H9 (cell line): Measurements from ENCODE around the gene APOL1. TPM values are rescaled to one million over a fixed set of nuclear protein-coding genes. Genes with fewer than 3 reads are reported as not detected.

ENCODE experiments used
- DNase-seq: peaks from one replicate; pipeline ENCODE4 v3.0.0-alpha.2; 2017
- H2AFZ ChIP-seq: one replicate; pipeline ENCODE4 v1.6.1; 2013; ENCODE audit warnings: mild to moderate bottlenecking, low read length, control low read depth, moderate library complexity
- H2AK5ac ChIP-seq: 2 replicates; pipeline ENCODE4 v1.6.1; 2013; ENCODE audit warnings: low read length, control low read depth, mixed read lengths; ENCODE audit not compliant: insufficient read length
- H2BK120ac ChIP-seq: one replicate; pipeline ENCODE4 v1.6.1; 2013; ENCODE audit warnings: low read depth, mild to moderate bottlenecking, low read length, control low read depth, inconsistent platforms; ENCODE audit not compliant: poor library complexity, severe bottlenecking
- H2BK12ac ChIP-seq: 2 replicates; pipeline ENCODE4 v1.6.1; 2013; ENCODE audit warnings: low read length, control low read depth, mixed read lengths, low read depth; ENCODE audit not compliant: insufficient read length
- H2BK15ac ChIP-seq: 2 replicates; pipeline ENCODE4 v1.6.1; 2013; ENCODE audit warnings: low read depth, low read length, control low read depth
- H2BK20ac ChIP-seq: one replicate; pipeline ENCODE4 v1.6.1; 2013; ENCODE audit warnings: low read depth, mild to moderate bottlenecking, low read length, control low read depth, inconsistent platforms; ENCODE audit not compliant: poor library complexity, severe bottlenecking
- H2BK5ac ChIP-seq: 2 replicates; pipeline ENCODE4 v1.6.1; 2013; ENCODE audit warnings: low read length, control low read depth, mixed read lengths; ENCODE audit not compliant: insufficient read length
- H3K14ac ChIP-seq: 2 replicates; pipeline ENCODE4 v1.6.1; 2013; ENCODE audit warnings: low read length, control low read depth; ENCODE audit not compliant: insufficient read depth
- H3K18ac ChIP-seq: 2 replicates; pipeline ENCODE4 v1.6.1; 2013; ENCODE audit warnings: low read depth, mild to moderate bottlenecking, mixed read lengths, low read length, control low read depth; ENCODE audit not compliant: insufficient read length
- H3K23ac ChIP-seq: 2 replicates; pipeline ENCODE4 v1.6.1; 2013; ENCODE audit warnings: low read length, control low read depth, mixed read lengths, low read depth; ENCODE audit not compliant: insufficient read length
- H3K23me2 ChIP-seq: 2 replicates; pipeline ENCODE4 v1.6.1; 2013; ENCODE audit warnings: low read depth, mild to moderate bottlenecking, mixed read lengths, low read length, control low read depth; ENCODE audit not compliant: insufficient read length, poor library complexity, severe bottlenecking
- H3K27ac ChIP-seq: 2 replicates; pipeline ENCODE4 v1.5.1; 2013; ENCODE audit warnings: low read length, control low read depth, mixed read lengths, low read depth; ENCODE audit not compliant: insufficient read length
- H3K27me3 ChIP-seq: 2 replicates; pipeline ENCODE4 v1.6.1; 2013; ENCODE audit warnings: low read length, control low read depth, inconsistent platforms; ENCODE audit not compliant: insufficient read depth
- H3K4ac ChIP-seq: 2 replicates; pipeline ENCODE4 v1.6.1; 2013; ENCODE audit warnings: low read depth, mild to moderate bottlenecking, control low read depth, inconsistent platforms, low read length, moderate library complexity
- H3K4me1 ChIP-seq: 2 replicates; pipeline ENCODE4 v1.6.1; 2013; ENCODE audit warnings: low read length, control low read depth, inconsistent platforms; ENCODE audit not compliant: insufficient read depth
- H3K4me2 ChIP-seq: 2 replicates; pipeline ENCODE4 v1.6.1; 2013; ENCODE audit warnings: low read length, control low read depth, mixed read lengths; ENCODE audit not compliant: insufficient read length, insufficient read depth
- H3K56ac ChIP-seq: 2 replicates; pipeline ENCODE4 v1.6.1; 2013; ENCODE audit warnings: low read depth, mild to moderate bottlenecking, mixed read lengths, low read length, control low read depth; ENCODE audit not compliant: insufficient read length
- H3K79me1 ChIP-seq: 2 replicates; pipeline ENCODE4 v1.6.1; 2013; ENCODE audit warnings: low read depth, mild to moderate bottlenecking, moderate library complexity, low read length, control low read depth, inconsistent platforms; ENCODE audit not compliant: insufficient read depth, poor library complexity, severe bottlenecking
- H3K79me2 ChIP-seq: 2 replicates; pipeline ENCODE4 v1.6.1; 2013; ENCODE audit warnings: low read length, control low read depth, inconsistent platforms; ENCODE audit not compliant: insufficient read depth
- H3K9ac ChIP-seq: 2 replicates; pipeline ENCODE4 v1.6.1; 2013; ENCODE audit warnings: low read length, control low read depth, mixed read lengths; ENCODE audit not compliant: insufficient read length; ENCODE audit errors: extremely low read depth
- H3K9me3 ChIP-seq: one replicate; pipeline ENCODE4 v1.6.1; 2013; ENCODE audit warnings: low read depth, low read length, inconsistent platforms; ENCODE audit not compliant: control insufficient read depth
- H3T11ph ChIP-seq: one replicate; pipeline ENCODE4 v1.6.1; 2013; ENCODE audit warnings: mild to moderate bottlenecking, low read length, control low read depth, inconsistent platforms
- H4K20me1 ChIP-seq: one replicate; pipeline ENCODE4 v1.6.1; 2013; ENCODE audit not compliant: control insufficient read depth, insufficient read length, insufficient read depth
- H4K5ac ChIP-seq: 2 replicates; pipeline ENCODE4 v1.6.1; 2013; ENCODE audit warnings: low read depth, mild to moderate bottlenecking, mixed read lengths, low read length, control low read depth; ENCODE audit not compliant: insufficient read length
- H4K8ac ChIP-seq: replicated peaks from 2 replicates; pipeline ENCODE4 v1.6.1; 2013; ENCODE audit warnings: low read length, control low read depth, mixed read lengths, low read depth; ENCODE audit not compliant: insufficient read length
- H4K91ac ChIP-seq: 2 replicates; pipeline ENCODE4 v1.6.1; 2013; ENCODE audit warnings: low read depth, mild to moderate bottlenecking, moderate library complexity, mixed read lengths, low read length, control low read depth; ENCODE audit not compliant: insufficient read length
- H3K27ac Mint-ChIP-seq, 3 experiments: 2 replicates in 2 of 3; 3 replicates in 1 of 3; pipeline ENCODE4 v1.8.0; 2020 to 2021; ENCODE audit warnings: mixed read lengths in 3 of 3, mild to moderate bottlenecking in 1 of 3, moderate library complexity in 1 of 3
- H3K27me3 Mint-ChIP-seq: 2 replicates; pipeline ENCODE4 v1.8.0; 2021; ENCODE audit warnings: low read depth, mild to moderate bottlenecking, moderate library complexity, mixed read lengths
- H3K36me3 Mint-ChIP-seq, 3 experiments: 2 replicates in 2 of 3; 3 replicates in 1 of 3; pipeline ENCODE4 v1.8.0; 2020 to 2021; ENCODE audit warnings: low read depth in 3 of 3, mixed read lengths in 3 of 3; ENCODE audit not compliant: insufficient read depth in 1 of 3
- H3K4me1 Mint-ChIP-seq, 2 experiments: 2 replicates each; pipeline ENCODE4 v1.8.0; 2020; ENCODE audit warnings: mixed read lengths in 2 of 2
- H3K4me3 Mint-ChIP-seq, 2 experiments: 2 replicates in 1 of 2; 3 replicates in 1 of 2; pipeline ENCODE4 v1.8.0; 2020 to 2021; ENCODE audit warnings: mild to moderate bottlenecking in 2 of 2, mixed read lengths in 2 of 2, moderate library complexity in 1 of 2
- H3K9me3 Mint-ChIP-seq, 2 experiments: 2 replicates in 1 of 2; 3 replicates in 1 of 2; pipeline ENCODE4 v1.8.0; 2020; ENCODE audit warnings: mild to moderate bottlenecking in 2 of 2, mixed read lengths in 2 of 2, moderate library complexity in 1 of 2
- WGBS: extraction: QIAGEN DNeasy Blood & Tissue Kit; methylation state at CpG from one replicate; pipeline ENCODE4 v1.1.7; 2013; ENCODE audit warnings: missing lambda C conversion rate, low lambda C conversion rate, mixed read lengths; ENCODE audit not compliant: insufficient read length; ENCODE audit errors: extremely low coverage; 5-methylcytosine and 5-hydroxymethylcytosine counted together
- total RNA-seq: library from RNA; stranded (reverse); gene quantifications from 2 replicates; pipeline ENCODE4 v1.2.1, GENCODE V29; 2021
- TF ChIP-seq, protein P1 (sequence below): fragments of 200-600 bp; sonication (generic); conservative IDR thresholded peaks from 3 replicates; pipeline ENCODE4 v1.8.0; 2021; ENCODE audit warnings: antibody characterized with exemption, mild to moderate bottlenecking

APOL1 gene
- total RNA-seq, 1 experiment from 2014 or later = not detected

DNA sequence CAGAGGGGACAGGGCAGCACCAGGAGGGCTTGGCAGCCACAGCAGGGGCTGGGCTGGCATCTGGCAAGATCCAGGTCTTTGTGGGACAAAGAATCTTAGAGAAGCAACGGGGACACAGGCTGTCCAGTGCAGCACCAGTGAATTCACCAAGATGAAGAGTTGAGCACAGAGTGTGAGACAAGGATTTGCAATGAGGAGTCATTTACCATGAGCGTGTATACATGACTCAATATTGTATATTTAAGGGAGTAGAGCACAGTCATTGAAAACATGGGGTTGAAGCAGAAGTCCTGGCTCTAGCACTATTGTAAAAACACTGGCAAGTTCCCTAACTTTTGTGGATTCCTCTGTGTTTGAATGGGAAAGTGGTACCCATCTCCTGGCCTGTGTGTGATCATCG, 3.5 kb downstream of the APOL1 start:
- Histone ChIP-seq H3K79me2 (no peaks in the 10 kb centered on the region), H3K56ac (no peak overlapping the region), H3K27me3 (no peaks in the 10 kb centered on the region), H3K4me1 (no peaks in the 10 kb centered on the region; the same call in 1 of the 2 replicates), H3T11ph (no peak overlapping the region), H3K18ac (no peak overlapping the region), H3K4me2 (no peak overlapping the region), H3K23me2 (no peaks in the 10 kb centered on the region), H2BK120ac (no peak overlapping the region), H4K5ac (no peak overlapping the region), H4K91ac (no peak overlapping the region), H3K9ac (no peak overlapping the region), H2BK15ac (no peak overlapping the region), H2BK20ac (no peak overlapping the region), H3K4ac (no peak overlapping the region), H4K20me1 (no peaks in the 10 kb centered on the region), H3K23ac (no peak overlapping the region), H2BK12ac (no peak overlapping the region), H3K14ac (no peak overlapping the region), H3K9me3 (no peaks in the 10 kb centered on the region), H3K79me1 (no peaks in the 10 kb centered on the region), H2BK5ac (no peak overlapping the region), H2AK5ac (no peak overlapping the region), H4K8ac (no peak overlapping the region), H2AFZ (no peak overlapping the region), H3K27ac (no peak overlapping the region)
- Mint-ChIP-seq H3K27me3 (no peaks in the 10 kb centered on the region; the same call in none of the 2 replicates), H3K4me3 (no peak overlapping the region), H3K27ac (peak overlapping the region in 1 of 3 experiments; percentile 5; a peak in 1 of 7 replicates), H3K4me1 (peaks cover 50 to 53% of the 10 kb centered on the region in 2 experiments), H3K9me3 (no peaks in the 10 kb centered on the region), H3K36me3 (no peaks in the 10 kb centered on the region)
- peak; percentile 4 for DNase-seq
- TF ChIP-seq, protein P1, sequence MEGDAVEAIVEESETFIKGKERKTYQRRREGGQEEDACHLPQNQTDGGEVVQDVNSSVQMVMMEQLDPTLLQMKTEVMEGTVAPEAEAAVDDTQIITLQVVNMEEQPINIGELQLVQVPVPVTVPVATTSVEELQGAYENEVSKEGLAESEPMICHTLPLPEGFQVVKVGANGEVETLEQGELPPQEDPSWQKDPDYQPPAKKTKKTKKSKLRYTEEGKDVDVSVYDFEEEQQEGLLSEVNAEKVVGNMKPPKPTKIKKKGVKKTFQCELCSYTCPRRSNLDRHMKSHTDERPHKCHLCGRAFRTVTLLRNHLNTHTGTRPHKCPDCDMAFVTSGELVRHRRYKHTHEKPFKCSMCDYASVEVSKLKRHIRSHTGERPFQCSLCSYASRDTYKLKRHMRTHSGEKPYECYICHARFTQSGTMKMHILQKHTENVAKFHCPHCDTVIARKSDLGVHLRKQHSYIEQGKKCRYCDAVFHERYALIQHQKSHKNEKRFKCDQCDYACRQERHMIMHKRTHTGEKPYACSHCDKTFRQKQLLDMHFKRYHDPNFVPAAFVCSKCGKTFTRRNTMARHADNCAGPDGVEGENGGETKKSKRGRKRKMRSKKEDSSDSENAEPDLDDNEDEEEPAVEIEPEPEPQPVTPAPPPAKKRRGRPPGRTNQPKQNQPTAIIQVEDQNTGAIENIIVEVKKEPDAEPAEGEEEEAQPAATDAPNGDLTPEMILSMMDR = no peak
- WGBS = no CpG with 5 or more reads among the region's 3 CpGs
